Neural progenitor cell (in vitro differentiated cells): Measurements from ENCODE around the gene CYB5R4. TPM values are rescaled to one million over a fixed set of nuclear protein-coding genes. Genes with fewer than 3 reads are reported as not detected.

Experiments used
- DNase-seq: peaks from one replicate; pipeline ENCODE4 v3.0.0-alpha.2; 2016; ENCODE audit warnings: low spot score
- H2AFZ ChIP-seq: fragments of 200-600 bp; sonication (generic); replicated peaks from 2 replicates; pipeline ENCODE4 v1.6.1; 2016; ENCODE audit warnings: antibody characterized with exemption
- H3F3A ChIP-seq: fragments of 200-600 bp; sonication (generic); 2 replicates; pipeline ENCODE4 v1.6.1; 2016; ENCODE audit warnings: antibody characterized with exemption, low read depth
- H3K27ac ChIP-seq: fragments of 200-600 bp; sonication (generic); 2 replicates; pipeline ENCODE4 v1.5.1; 2016; ENCODE audit warnings: mild to moderate bottlenecking
- H3K27me3 ChIP-seq: fragments of 200-600 bp; sonication (generic); 2 replicates; pipeline ENCODE4 v1.6.1; 2016; ENCODE audit warnings: mild to moderate bottlenecking, moderate library complexity
- H3K36me3 ChIP-seq: fragments of 200-600 bp; sonication (generic); 2 replicates; pipeline ENCODE4 v1.5.1; 2016
- H3K4me1 ChIP-seq: fragments of 200-600 bp; sonication (generic); 2 replicates; pipeline ENCODE4 v1.6.1; 2016; ENCODE audit warnings: mixed run types
- H3K4me2 ChIP-seq: fragments of 200-600 bp; sonication (generic); 2 replicates; pipeline ENCODE4 v1.6.1; 2016
- H3K4me3 ChIP-seq: fragments of 200-600 bp; sonication (generic); 2 replicates; pipeline ENCODE4 v1.5.1; 2016
- H3K79me2 ChIP-seq: fragments of 200-600 bp; sonication (generic); 2 replicates; pipeline ENCODE4 v1.6.1; 2016; ENCODE audit warnings: low read depth
- H3K9ac ChIP-seq: fragments of 200-600 bp; sonication (generic); 2 replicates; pipeline ENCODE4 v1.6.1; 2016
- H3K9me3 ChIP-seq: fragments of 200-600 bp; sonication (generic); 2 replicates; pipeline ENCODE4 v1.5.1; 2016; ENCODE audit warnings: low read depth
- H4K20me1 ChIP-seq: fragments of 200-600 bp; sonication (generic); 2 replicates; pipeline ENCODE4 v1.6.1; 2016; ENCODE audit warnings: low read depth
- H3K27ac Mint-ChIP-seq: 3 replicates; pipeline ENCODE4 v1.8.0; 2021; ENCODE audit warnings: mixed read lengths
- H3K27me3 Mint-ChIP-seq: 2 replicates; pipeline ENCODE4 v1.8.0; 2022; ENCODE audit warnings: low read depth, mild to moderate bottlenecking, inconsistent platforms, moderate library complexity, mixed read lengths; ENCODE audit not compliant: insufficient read depth
- H3K36me3 Mint-ChIP-seq: 3 replicates; pipeline ENCODE4 v1.8.0; 2021; ENCODE audit warnings: mixed read lengths
- H3K4me1 Mint-ChIP-seq: 3 replicates; pipeline ENCODE4 v1.8.0; 2021; ENCODE audit warnings: mixed read lengths
- H3K4me3 Mint-ChIP-seq: 3 replicates; pipeline ENCODE4 v1.8.0; 2021; ENCODE audit warnings: mild to moderate bottlenecking, moderate library complexity, mixed read lengths
- H3K9me3 Mint-ChIP-seq: 3 replicates; pipeline ENCODE4 v1.8.0; 2020; ENCODE audit warnings: mixed read lengths
- CTCF ChIP-seq: fragments of 200-600 bp; sonication (generic); IDR thresholded peaks from 2 replicates; pipeline ENCODE4 v1.5.1; 2017; ENCODE audit warnings: antibody characterized with exemption, mild to moderate bottlenecking
- EZH2 ChIP-seq: fragments of 200-600 bp; sonication (generic); IDR thresholded peaks from 2 replicates; pipeline ENCODE4 v1.6.1; 2017; ENCODE audit warnings: antibody characterized with exemption, mild to moderate bottlenecking, moderate library complexity
- EZH2phosphoT487 ChIP-seq: fragments of 200-600 bp; sonication (generic); IDR thresholded peaks from 2 replicates; pipeline ENCODE4 v1.6.1; 2017; ENCODE audit warnings: antibody characterized with exemption
- total RNA-seq: library from RNA; depleted of rRNA; stranded (reverse); fragments of >200 nt; gene quantifications from 2 replicates; pipeline ENCODE4 v1.2.3, GENCODE V29; 2015; ENCODE audit warnings: low replicate concordance

Gene CYB5R4
- total RNA-seq, 1 donor from 2014 or later, result 8.5 TPM

DNA sequence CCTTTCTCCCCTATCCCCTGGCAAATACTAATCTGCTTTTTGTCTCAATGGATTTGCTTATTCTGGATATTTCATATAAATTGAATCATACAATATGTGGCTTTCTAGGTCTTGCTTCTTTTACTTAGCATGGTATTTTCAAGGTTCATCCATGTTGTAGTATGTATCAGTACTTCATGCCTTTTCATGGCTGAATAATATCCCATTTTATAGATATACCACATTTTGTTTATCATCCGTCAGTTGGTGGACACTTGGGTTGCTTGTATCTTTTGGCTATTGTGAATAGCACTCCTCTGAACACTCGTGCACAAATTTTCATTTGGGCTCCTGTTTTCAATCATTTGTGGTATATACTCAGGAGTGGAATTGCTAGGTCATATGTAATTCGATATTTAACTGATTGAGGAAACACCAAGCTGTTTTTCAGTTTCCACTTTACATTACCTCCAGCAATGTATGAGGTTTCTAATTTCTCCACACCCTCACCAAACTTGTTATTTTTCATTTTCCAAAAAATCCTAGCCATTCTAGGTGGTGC lies 36.8 kb upstream of the CYB5R4 start:
- no peaks in the 10 kb centered on the region for H3K36me3 Mint-ChIP-seq
- no peak overlapping the region for H3K4me3 Mint-ChIP-seq
- H3K4me1 Mint-ChIP-seq, result peaks cover 11% of the 10 kb centered on the region
- Histone ChIP-seq H3K9me3 (no peaks in the 10 kb centered on the region), H3K79me2 (no peaks in the 10 kb centered on the region), H3K4me3 (no peak overlapping the region), H3K9ac (no peak overlapping the region), H2AFZ (no peak overlapping the region), H3K36me3 (no peaks in the 10 kb centered on the region), H3K4me2 (no peak overlapping the region), H3K4me1 (no peaks in the 10 kb centered on the region), H3K27me3 (no peaks in the 10 kb centered on the region), H3F3A (no peaks in the 10 kb centered on the region), H4K20me1 (no peaks in the 10 kb centered on the region), H3K27ac (no peak overlapping the region)
- H3K27ac Mint-ChIP-seq, result no peak overlapping the region
- DNase-seq, result no peak
- TF ChIP-seq EZH2phosphoT487 (no peak), EZH2 (no peak), CTCF (no peak)
- no peaks in the 10 kb centered on the region for H3K27me3 Mint-ChIP-seq
- no peaks in the 10 kb centered on the region for H3K9me3 Mint-ChIP-seq

DNA sequence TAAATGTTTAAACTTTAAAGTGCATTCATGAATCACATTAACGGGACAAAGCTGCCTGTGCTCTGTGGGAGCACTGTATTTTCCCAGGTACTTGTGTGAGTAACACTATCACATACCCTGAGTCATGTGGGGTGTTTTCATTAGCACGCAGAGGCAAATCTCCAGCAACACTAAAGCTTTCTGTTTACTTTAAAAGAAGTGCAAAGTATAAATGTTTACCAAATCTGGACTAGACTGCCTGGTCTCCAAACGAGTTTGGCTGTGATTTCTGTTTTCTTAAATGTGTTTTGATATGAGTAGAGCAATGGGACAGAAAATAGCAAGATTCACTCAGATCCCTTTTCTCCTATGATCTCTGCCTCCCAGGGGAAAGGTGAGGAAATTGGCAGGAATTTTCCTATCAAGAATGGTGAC lies 35.1 kb upstream of the CYB5R4 start:
- Histone ChIP-seq H3K27me3 (no peaks in the 10 kb centered on the region), H3K4me3 (no peak overlapping the region), H4K20me1 (no peaks in the 10 kb centered on the region), H2AFZ (no peak overlapping the region), H3K9me3 (no peaks in the 10 kb centered on the region), H3K27ac (no peak overlapping the region), H3K4me2 (no peak overlapping the region), H3F3A (no peaks in the 10 kb centered on the region), H3K4me1 (no peaks in the 10 kb centered on the region), H3K9ac (no peak overlapping the region), H3K36me3 (no peaks in the 10 kb centered on the region), H3K79me2 (no peaks in the 10 kb centered on the region)
- Mint-ChIP-seq H3K4me1 (peaks cover 11% of the 10 kb centered on the region), H3K36me3 (no peaks in the 10 kb centered on the region), H3K27me3 (no peaks in the 10 kb centered on the region), H3K4me3 (no peak overlapping the region), H3K9me3 (no peaks in the 10 kb centered on the region), H3K27ac (no peak overlapping the region)
- DNase-seq, result no peak
- TF ChIP-seq EZH2phosphoT487 (no peak), CTCF (no peak), EZH2 (no peak)

- Mint-ChIP-seq H3K27me3 (no peaks in the 10 kb centered on the region), H3K27ac (no peak overlapping the region), H3K9me3 (no peaks in the 10 kb centered on the region), H3K4me3 (no peak overlapping the region), H3K4me1 (peaks cover 11% of the 10 kb centered on the region), H3K36me3 (no peaks in the 10 kb centered on the region)
- Histone ChIP-seq H3F3A (no peaks in the 10 kb centered on the region), H3K9me3 (no peaks in the 10 kb centered on the region), H3K36me3 (no peaks in the 10 kb centered on the region), H2AFZ (no peak overlapping the region), H3K9ac (no peak overlapping the region), H3K27me3 (no peaks in the 10 kb centered on the region), H3K4me1 (no peaks in the 10 kb centered on the region), H3K79me2 (no peaks in the 10 kb centered on the region), H3K27ac (no peak overlapping the region), H3K4me2 (no peak overlapping the region), H4K20me1 (no peaks in the 10 kb centered on the region), H3K4me3 (no peak overlapping the region)
- TF ChIP-seq EZH2phosphoT487 (no peak), CTCF (no peak), EZH2 (no peak)
- DNase-seq, result no peak
These were observed 34.7 kb upstream of the CYB5R4 start for GRCh38 chr6:83824831-83825230.
